NOMO-1 treated with dmso at 0.1 percent for 144 hours (cell line): ENCODE results near the gene KERA.

Source experiments
- DNase-seq: peaks from one replicate; lab custom pipeline; 2025; ENCODE audit not compliant: unreplicated experiment; lab: John Stamatoyannopoulos, UW

Gene KERA

DNA sequence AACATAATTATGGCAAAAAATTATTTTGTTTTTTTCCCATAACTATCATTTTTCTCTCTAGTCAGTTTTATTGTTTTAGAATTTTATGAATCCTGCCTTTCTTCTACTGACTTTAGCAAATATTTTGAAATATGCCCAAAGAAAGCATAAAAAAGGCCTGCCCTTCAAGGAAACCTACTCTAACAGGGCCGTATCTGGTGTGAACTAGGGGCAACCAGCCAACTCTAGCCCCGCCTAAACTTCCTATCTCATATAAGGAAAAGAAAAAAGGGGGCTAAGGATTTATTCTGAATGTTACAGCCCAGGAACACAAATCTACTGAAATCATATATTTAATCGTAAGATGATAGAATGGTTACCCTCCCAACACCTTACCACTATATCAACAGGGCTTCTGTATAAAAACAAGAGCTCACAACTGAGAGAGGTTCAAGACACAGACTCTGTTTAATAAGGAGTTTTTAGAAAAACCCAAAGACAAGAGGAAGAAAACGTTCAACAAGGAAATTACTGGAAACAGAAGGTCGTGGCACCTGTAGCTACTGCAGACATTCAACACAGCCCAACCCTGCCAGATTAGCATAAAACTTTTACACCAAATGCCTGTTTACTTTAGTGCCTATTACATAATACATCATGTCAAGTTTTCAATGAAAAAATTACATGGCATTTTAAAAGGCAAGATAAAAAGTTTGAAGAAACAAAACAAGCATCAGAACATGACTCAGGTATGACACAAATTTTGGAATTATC lies 40.1 kb downstream of the KERA start:
- no peak for DNase-seq

DNA sequence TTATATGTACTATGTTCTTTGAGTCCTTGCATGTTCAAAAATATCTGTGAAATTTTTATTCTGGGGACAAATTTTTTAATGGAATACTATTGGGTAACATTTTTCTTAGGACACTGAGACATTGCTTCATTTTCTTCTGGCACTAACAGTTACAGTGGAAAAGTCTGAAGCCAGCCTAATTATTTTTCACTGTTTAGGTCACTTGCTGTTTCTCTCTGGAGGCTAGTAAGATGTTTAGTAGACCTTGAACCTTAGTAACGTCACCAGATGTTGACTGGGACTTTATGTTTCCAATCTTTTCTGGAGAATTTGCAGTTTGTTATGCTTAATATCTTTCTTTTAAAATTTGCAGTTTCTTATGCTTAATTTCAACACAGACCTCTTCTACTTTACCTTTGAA lies 40.8 kb downstream of the KERA start:
- DNase-seq = no peak

DNA sequence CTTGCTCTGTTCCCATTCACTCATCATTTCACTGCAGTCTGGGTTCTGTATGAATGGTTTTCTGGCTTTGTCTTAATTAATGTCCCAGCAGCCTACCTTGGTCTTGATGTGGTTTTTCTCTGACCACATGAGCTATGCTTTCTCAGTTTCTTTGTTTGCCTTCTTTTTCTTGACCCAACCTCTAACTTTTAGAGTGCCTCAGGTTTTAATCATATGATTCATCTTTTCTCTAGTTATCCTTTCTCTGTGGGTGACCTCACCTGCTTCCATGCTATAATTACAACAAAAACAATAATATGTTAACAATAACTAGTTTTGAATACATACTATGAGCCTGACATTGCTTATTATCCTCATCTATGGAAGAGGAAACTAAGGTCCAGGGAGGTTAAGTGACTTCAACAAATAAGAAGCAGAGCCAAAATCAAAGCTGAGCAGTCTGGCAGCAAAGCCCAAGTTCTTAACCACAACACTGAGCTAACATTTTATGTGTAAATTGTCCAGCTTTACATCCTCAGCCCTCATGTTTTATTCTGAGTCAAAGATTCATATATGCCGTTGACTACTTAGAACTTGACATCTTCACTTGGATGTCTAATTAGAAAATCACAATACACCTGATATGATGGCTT lies 48.4 kb downstream of the KERA start:
- DNase-seq = no peak

DNA sequence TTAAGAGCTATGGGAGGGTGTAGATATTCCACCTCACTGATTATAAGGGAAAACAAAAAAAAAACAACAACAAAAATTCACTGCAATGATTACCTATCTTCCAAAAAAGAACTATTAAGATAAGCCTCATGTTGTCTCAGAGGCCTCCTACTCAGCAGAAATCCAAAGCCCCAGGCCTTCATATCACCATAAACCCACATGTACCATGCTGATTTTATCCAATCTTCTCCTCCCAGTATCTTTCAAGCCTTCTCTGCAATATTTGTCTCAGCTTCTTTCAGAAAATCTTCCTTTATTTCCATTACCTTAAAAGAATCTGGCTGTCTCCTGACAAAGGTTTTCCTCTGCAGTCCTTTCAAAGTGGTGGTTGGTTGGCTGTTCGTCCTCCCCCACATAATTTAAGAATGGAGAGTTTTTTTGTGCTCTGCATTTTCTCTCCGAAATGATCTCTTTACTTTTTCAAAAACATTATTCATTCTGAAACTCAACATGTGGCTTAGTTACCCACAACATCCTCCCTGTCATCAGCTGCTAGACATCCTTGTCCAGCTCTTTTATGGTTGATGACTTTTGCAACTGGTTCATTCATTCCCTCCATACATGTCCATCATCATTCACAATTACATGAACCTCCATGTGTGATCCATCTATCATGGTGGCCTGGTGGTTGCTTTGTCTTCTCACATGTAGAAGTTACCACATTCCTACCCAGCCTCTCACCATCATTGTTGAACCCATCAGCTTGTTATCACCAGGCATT lies 50.1 kb downstream of the KERA start:
- DNase-seq = no peak

DNA sequence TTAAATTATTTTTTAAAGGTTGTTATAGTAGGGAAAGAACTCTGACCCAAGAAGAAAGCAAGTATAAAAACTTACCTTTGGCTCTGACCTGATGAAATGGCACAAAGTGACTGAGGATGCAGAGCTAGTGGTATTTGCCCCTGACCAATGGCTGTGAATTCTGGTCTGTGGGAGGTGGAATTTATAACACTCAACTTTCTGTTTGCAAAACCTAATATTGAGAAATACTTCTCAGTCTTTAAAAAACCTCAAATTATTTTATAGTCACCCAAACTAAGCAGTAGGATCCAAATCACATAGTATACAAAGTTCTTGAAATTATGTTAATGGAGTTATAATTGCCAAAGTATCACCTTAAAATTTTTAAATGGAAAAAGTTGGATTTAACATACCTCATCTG lies 53.0 kb downstream of the KERA start, which contains the start of gene EPYC:
EPYC (minus strand) TSS at position 101 of the 400 bp plus-strand sequence. CDS start 2,407 bp downstream, outside the sequence.
- no peak for DNase-seq

DNA sequence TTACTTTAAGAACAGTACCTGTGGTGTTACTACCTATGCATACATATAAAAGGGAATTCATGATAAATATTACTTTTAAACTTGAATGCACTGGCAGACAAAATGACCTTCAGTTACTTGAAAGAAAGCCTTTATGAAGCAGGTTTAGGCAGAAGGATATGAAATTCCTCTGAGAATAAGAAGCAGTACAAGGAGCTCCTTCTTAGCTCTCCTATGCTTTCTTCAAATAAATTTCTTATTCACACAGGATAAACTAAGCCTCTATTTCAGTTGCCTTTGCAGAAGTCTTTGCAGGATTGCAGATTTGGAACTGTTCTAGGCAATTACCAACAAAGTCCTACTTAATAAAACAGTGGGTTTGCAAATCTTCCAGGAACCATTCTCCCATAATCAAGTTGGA lies 54.1 kb downstream of the KERA start:
- no peak for DNase-seq

DNA sequence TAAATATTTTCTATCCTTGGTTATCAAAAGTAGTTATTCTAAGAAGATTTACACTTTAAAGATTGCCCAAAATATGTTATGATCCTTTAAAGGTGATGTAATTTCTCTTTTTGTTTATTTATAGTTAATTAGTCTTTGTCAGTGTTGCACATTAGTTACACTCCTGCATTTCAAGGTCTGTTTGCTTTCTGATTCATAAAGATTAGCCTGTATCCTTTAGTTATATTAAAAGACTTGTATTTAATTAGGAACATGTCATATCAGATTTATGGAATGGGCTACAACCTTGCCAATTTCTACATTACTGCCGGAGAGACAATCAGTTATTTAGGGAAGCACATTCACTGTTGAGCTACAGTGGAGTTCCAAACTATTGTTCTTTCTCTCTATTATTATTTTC lies 56.5 kb downstream of the KERA start:
- DNase-seq = no peak
